Stimulated activated naive CD8-positive, alpha-beta T cell treated with anti-CD3 and anti-CD28 coated beads, Interleukin-15, amount 100 ng/mL, for 72 hours (primary cell): ENCODE results near the gene C9orf72.

Source experiments
- ATAC-seq: fragments of 150-1000 bp; cut with Tn5 transposase; 2 replicates; pipeline ENCODE4 v1.10.0; 2021; ENCODE audit warnings: mild to moderate bottlenecking, moderate library complexity
- DNase-seq, 2 donors: peaks; one replicate each; pipeline ENCODE4 v3.0.0; 2021 to 2022
- H3K27ac Mint-ChIP-seq, 2 donors: one replicate each; pipeline ENCODE4 v1.8.0; 2022; ENCODE audit warnings: mild to moderate bottlenecking in 2 of 2, mixed read lengths in 2 of 2, moderate library complexity in 2 of 2
- H3K27me3 Mint-ChIP-seq: one replicate; pipeline ENCODE4 v1.8.0; 2022; ENCODE audit warnings: mixed read lengths
- H3K4me1 Mint-ChIP-seq: one replicate; pipeline ENCODE4 v1.8.0; 2022; ENCODE audit warnings: mild to moderate bottlenecking, mixed read lengths
- H3K4me3 Mint-ChIP-seq, 2 donors: one replicate each; pipeline ENCODE4 v1.8.0; 2022; ENCODE audit warnings: mild to moderate bottlenecking in 2 of 2, mixed read lengths in 2 of 2, moderate library complexity in 1 of 2
- H3K9me3 Mint-ChIP-seq, 2 donors: one replicate each; pipeline ENCODE4 v1.8.0; 2022; ENCODE audit warnings: mixed read lengths in 2 of 2

Gene C9orf72

DNA sequence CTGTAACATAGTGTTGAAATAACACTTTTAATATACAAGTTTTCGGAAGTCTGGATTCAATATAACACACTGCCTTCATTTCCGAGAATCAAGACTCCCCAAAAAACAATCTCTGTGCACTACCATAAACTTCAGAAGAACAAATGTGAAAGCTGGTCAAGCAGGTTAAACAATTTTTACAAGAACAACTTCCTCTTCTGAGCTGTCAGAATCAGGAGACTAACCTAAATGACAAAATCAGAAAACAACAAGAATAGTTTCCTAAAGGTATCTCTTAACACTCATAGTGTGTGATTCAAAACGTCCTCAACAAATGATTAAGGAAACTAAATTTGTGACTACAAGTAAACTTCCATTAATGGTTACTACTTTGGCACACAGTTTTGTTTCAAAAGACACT lies 11.6 kb downstream of the C9orf72 start:
- H3K4me3 Mint-ChIP-seq, result no peak overlapping the region
- no peaks in the 10 kb centered on the region for H3K9me3 Mint-ChIP-seq
- no peaks in the 10 kb centered on the region for H3K27me3 Mint-ChIP-seq
- no peak overlapping the region for H3K27ac Mint-ChIP-seq
- DNase-seq (no peak), ATAC-seq (no peak)
- peaks cover 22% of the 10 kb centered on the region for H3K4me1 Mint-ChIP-seq

DNA sequence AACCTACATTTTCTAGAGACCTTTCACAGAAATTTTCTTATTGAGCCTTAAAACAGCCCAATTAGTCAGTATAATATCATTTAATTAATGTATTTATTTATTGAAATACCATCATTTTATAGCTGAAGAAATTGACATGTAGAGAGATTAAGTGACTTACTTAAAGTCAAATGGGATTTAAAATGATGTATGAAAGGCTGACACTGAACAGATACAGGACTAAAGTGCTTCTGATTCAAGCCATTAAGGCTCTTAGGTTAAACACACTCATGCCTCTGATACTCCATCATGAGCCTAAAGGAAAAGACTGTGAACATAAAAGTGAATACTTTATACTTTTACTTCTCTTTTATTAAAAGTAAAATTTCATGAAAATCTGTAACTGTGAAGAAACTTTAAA lies 12.8 kb downstream of the C9orf72 start:
- H3K27ac Mint-ChIP-seq, result no peak overlapping the region
- no peak overlapping the region for H3K4me3 Mint-ChIP-seq
- H3K9me3 Mint-ChIP-seq, result no peaks in the 10 kb centered on the region
- H3K4me1 Mint-ChIP-seq, result peaks cover 18% of the 10 kb centered on the region
- no peaks in the 10 kb centered on the region for H3K27me3 Mint-ChIP-seq
- ATAC-seq (no peak), DNase-seq (no peak)

DNA sequence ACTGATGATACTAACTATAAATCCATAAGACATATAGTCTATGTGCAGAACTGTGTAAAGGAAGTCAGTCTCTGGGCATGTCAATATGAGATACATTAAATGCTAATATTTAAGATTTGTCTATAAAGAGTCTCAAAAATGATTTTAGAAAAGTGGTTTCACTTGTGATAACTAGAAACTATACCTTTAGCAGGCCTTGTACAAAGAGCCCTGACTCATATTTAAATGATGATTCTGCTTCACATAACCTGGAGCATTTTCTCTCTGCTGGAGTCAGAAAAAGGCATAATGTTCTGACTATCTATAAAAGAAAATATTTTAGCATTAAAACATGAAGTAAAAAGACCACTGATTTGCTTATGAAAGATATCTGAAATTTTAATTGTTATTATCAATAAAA lies 15.0 kb downstream of the C9orf72 start:
- H3K4me3 Mint-ChIP-seq, result no peak overlapping the region
- H3K27ac Mint-ChIP-seq, result no peak overlapping the region
- H3K27me3 Mint-ChIP-seq, result no peaks in the 10 kb centered on the region
- H3K4me1 Mint-ChIP-seq, result peaks cover 6% of the 10 kb centered on the region
- DNase-seq (no peak), ATAC-seq (no peak)
- H3K9me3 Mint-ChIP-seq, result no peaks in the 10 kb centered on the region

DNA sequence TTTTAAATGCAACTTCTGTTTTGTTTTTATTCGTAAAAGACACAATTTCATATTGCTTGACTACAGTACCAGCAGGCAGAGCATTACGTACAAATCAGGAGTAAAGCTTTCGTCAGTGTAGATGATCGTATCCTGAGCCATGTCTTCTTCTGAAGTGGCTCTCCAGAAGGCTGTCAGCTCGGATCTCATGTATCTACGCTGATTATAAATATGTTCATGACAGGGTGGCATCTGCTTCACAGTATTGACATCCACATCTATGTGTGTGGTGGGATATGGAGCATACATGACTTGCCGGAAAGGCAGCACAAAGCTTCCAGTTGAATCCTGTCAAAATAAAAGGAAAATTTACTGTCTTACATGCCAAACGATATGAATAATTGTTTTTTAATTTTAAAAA lies 16.8 kb downstream of the C9orf72 start:
- Mint-ChIP-seq H3K9me3 (no peaks in the 10 kb centered on the region), H3K4me1 (peaks cover under 1% of the 10 kb centered on the region), H3K4me3 (no peak overlapping the region), H3K27ac (no peak overlapping the region), H3K27me3 (no peaks in the 10 kb centered on the region)
- DNase-seq (no peak), ATAC-seq (no peak)

DNA sequence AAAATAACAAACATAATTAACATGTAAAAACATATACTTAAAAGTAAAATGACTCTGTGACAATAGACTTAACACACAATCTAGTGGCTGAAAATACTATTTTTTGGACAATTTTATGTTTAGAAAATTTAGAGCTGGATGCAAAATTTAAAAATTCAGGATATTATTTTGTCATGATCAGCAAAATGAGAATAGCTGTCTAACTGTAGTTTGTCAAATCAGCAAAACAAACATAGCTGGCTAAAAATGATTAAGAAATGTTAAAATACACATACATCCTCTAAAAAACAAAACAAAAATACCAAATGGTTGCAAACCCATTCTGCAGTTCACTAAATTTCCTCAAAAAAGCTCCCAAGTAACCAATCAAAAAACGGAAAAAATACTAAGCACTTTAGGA lies 18.6 kb downstream of the C9orf72 start:
- no peak for DNase-seq
- Mint-ChIP-seq H3K27me3 (no peaks in the 10 kb centered on the region), H3K4me1 (no peaks in the 10 kb centered on the region), H3K4me3 (no peak overlapping the region), H3K27ac (no peak overlapping the region), H3K9me3 (no peaks in the 10 kb centered on the region)
- ATAC-seq, result no peak

DNA sequence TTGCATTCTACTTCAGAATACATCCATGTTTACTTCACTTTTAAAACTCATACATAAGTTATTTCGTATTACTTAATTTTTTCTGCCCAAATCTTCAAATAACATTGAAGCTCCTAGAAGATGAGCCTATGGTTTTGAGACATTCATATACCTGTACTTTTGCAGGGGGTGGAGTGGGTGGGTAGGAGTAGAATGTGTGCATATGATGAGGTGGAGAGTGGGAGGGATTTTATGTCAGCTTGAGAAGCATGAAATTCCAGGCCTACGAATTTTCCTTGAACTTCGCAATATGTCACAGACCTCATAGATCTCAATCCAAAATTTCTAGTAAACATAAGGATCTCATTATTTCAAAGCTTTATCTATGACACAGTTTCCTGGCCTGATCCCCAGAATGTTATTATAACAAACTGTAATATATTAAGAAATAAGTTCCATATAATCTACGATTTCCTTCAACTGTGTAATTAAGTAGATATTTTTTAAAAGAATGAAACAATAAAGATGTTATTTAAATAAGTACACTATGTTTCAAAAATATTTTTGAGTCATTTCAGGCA lies 24.0 kb downstream of the C9orf72 start:
- no peak overlapping the region for H3K27ac Mint-ChIP-seq
- no peak for ATAC-seq
- H3K4me3 Mint-ChIP-seq, result no peak overlapping the region
- no peak for DNase-seq
- H3K4me1 Mint-ChIP-seq, result no peaks in the 10 kb centered on the region
- no peaks in the 10 kb centered on the region for H3K9me3 Mint-ChIP-seq
- H3K27me3 Mint-ChIP-seq, result no peaks in the 10 kb centered on the region

DNA sequence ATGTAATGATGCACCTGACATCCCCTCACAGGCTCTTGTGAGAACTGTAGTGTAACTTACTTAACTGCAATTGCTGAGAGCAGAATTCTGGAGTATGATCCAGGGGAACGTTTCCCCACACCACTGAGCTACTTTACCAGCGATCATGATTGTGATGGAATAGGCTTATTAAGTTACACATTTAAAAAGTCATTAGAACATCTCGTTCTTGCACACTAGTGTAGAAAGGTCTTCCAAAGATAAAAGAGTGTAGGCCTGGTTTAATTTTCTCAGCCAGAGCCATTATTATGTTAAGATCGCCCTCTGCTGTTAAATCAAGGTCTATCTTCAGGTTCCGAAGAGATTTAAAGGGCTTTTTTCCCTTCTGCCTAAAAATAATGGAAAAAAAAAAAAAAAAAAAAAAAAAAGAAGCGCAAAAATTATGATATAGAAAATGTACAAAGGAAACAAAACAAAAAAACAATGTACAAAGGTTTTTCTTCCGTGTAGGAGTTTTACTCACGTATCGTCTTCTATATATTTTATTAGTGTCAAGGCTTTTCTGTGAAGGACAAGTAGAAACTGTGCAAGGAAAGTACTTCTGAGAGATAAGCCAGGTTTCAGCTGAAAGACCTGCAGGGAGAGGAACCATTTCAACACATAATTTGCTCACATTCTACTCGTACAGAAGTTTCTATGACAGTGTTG lies 25.1 kb downstream of the C9orf72 start:
- no peak for DNase-seq
- Mint-ChIP-seq H3K4me1 (no peaks in the 10 kb centered on the region), H3K9me3 (no peaks in the 10 kb centered on the region), H3K4me3 (no peak overlapping the region), H3K27ac (no peak overlapping the region), H3K27me3 (no peaks in the 10 kb centered on the region)
- ATAC-seq, result no peak

DNA sequence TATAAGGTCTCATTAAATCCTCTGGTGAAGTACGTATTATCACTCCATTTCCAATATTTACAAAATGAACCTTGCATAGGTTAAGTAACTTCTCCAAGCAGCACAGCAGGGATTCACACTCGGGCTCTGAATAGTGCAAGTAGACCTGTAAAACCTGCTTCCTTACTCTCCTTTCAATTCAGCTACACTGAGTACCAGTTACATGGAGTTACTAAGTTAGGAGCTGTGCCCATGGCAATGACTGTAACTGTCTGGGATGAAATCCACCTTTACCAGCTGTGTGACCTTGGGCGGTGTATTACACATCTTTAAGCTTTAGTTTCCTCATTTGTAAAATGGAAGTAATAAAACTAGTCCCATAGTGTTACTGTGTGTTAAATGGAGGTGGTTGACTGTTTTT lies 27.8 kb downstream of the C9orf72 start:
- no peaks in the 10 kb centered on the region for H3K27me3 Mint-ChIP-seq
- no peak for DNase-seq
- H3K27ac Mint-ChIP-seq, result no peak overlapping the region
- no peak for ATAC-seq
- H3K9me3 Mint-ChIP-seq, result no peaks in the 10 kb centered on the region
- H3K4me3 Mint-ChIP-seq, result no peak overlapping the region
- H3K4me1 Mint-ChIP-seq, result no peaks in the 10 kb centered on the region

DNA sequence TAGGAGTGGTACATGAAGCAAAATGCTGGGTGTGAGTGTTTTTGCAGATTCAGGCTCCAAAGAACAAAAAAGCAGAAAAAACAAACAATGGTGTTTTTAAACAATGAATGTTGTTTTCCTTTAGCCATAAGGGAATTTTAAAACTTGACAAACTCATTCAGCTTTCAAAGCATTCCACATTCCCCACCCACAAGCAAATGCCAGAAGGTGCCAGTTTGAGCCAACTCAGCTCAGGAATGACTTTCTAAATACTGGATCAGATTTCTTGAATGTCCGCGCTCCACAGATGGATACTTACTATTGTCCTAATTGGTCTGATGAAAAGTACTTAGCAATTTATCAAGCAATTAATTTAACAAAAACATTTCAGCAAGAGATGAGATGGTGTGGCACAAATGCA lies 30.8 kb downstream of the C9orf72 start:
- ATAC-seq (no peak), DNase-seq (no peak)
- no peaks in the 10 kb centered on the region for H3K9me3 Mint-ChIP-seq
- no peaks in the 10 kb centered on the region for H3K27me3 Mint-ChIP-seq
- no peaks in the 10 kb centered on the region for H3K4me1 Mint-ChIP-seq
- H3K4me3 Mint-ChIP-seq, result no peak overlapping the region
- no peak overlapping the region for H3K27ac Mint-ChIP-seq

DNA sequence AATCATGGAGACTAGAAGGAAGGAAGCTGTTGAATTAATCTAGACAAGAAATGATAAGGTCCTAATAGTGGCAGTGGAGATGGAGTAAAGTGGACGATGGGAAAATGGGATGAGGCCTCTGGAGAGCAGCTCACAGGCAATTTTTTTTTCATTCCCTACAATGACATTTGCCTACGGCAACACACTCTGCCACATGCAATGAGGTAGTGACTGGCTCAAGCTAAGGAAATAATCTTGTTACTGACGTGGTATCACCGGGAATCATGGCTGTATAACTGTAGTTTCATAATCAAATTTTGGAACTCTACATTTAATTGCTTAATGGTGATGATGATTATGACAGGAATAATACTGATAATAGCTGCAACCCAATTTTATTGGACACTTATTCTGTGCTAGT lies 31.5 kb downstream of the C9orf72 start:
- no peak for DNase-seq
- H3K9me3 Mint-ChIP-seq, result no peaks in the 10 kb centered on the region
- H3K27me3 Mint-ChIP-seq, result no peaks in the 10 kb centered on the region
- no peaks in the 10 kb centered on the region for H3K4me1 Mint-ChIP-seq
- no peak for ATAC-seq
- H3K27ac Mint-ChIP-seq, result peak overlapping the region in 1 of 2 donors; percentile 54
- no peak overlapping the region for H3K4me3 Mint-ChIP-seq

DNA sequence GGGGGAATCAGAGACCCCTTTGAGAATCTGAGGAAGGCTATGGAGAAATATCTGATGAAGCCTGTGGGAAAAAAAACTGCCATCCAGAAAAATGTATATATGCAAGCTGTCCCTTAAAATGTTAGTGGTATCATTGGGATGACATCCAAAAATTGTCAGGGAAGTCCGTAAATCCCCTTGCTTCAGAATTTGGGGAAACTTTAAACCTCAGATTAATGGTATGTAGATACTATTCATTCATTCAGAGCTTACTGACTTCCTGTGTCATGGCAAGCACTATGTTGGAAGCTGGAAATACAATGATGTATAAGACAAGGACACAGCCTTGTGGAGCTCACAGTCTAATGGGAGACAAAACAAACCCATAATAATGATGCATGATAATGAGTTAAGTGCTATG lies 32.8 kb downstream of the C9orf72 start:
- no peak overlapping the region for H3K4me3 Mint-ChIP-seq
- H3K9me3 Mint-ChIP-seq, result no peaks in the 10 kb centered on the region
- H3K4me1 Mint-ChIP-seq, result no peaks in the 10 kb centered on the region
- DNase-seq, result no peak
- no peaks in the 10 kb centered on the region for H3K27me3 Mint-ChIP-seq
- no peak for ATAC-seq
- H3K27ac Mint-ChIP-seq, result peak overlapping the region in 1 of 2 donors; percentile 48

DNA sequence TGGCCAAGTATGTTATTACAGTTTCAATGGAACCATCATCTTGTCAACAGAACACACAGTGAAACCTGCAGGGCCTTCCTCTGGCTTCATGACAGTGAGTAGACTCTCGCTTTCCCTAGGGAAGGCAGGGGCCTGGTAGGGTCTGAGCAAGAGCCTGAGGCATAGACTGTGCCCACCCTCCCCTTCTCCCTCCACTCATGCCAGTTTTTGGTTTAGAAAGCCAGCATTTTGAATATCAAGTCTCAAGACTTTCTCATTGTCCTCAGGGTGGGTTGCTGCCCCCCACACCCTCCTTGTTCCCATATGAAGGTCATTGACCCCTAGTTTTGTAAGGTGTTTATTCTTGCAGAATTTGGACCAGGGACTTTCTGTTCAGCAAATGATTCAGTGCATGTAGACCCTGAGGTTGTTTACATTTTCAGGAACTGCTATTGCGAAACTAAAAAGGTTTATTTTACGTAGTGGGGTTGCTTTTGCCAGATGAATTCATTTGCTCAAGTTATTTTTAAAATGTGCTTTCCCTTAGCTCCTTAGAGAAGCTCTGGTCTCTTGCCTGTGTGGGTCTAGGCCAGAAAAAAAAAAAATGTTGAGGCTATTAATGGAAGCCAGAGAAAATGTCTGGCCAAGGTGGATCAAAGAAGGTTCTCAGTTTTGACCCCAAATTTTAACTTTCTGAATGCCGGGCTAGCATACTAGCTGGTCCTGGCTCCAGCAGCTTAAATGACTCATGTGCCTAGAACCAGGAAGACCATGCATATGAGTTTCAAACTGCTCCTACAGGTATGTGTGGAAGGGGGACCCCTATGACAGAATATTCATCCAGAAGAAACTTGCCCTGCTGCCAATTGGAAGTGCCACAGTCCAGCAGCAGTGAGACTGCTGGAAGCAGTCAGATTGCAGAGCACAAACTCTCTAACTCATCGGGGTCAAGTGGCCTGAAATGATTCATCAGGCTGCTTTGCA lies 33.5 kb downstream of the C9orf72 start:
- DNase-seq (no peak), ATAC-seq (no peak)
- no peaks in the 10 kb centered on the region for H3K4me1 Mint-ChIP-seq
- no peaks in the 10 kb centered on the region for H3K9me3 Mint-ChIP-seq
- no peak overlapping the region for H3K27ac Mint-ChIP-seq
- no peaks in the 10 kb centered on the region for H3K27me3 Mint-ChIP-seq
- H3K4me3 Mint-ChIP-seq, result no peak overlapping the region

DNA sequence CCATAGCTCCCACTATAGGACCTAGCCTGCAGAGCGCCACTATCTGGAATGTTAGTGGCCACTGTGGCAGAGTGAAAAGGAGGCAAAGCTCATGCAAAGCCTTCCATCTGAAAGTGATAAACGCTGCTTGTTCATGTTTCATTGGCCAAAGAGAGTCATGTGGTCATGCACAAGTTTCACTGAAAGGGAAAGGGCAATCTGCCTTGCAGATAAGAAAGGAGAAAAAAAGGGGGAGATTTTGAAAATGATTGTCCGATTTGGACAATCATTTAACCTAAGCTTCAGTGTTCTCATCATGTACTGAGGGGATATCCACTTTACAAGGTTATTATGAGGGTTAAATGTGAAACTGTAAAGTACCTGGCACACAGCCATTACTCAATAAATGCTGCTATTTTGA lies 34.6 kb downstream of the C9orf72 start:
- Mint-ChIP-seq H3K9me3 (no peaks in the 10 kb centered on the region), H3K4me1 (no peaks in the 10 kb centered on the region), H3K27ac (peak overlapping the region in 1 of 2 donors; percentile 74), H3K4me3 (no peak overlapping the region), H3K27me3 (no peaks in the 10 kb centered on the region)
- DNase-seq (no peak), ATAC-seq (no peak)

DNA sequence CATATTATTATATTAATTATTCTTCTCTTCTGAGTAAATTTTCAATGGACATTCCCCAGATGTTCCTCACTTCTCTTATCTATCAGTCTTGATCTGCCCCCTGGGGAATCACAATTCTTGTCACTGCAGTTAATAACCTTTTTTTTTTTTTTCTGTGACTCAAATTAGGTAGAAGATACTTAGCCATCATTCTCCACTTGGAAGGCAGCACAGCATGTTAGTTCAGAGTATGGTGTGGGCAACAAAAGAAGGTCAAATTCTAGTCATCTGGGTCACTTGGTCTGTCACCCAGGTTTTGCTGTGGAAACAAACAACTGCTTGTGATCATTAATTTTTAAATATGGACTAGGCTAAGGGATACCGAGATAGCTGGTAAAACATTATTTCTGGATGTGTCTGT lies 35.5 kb downstream of the C9orf72 start:
- Mint-ChIP-seq H3K9me3 (no peaks in the 10 kb centered on the region), H3K27me3 (no peaks in the 10 kb centered on the region), H3K4me3 (no peak overlapping the region), H3K4me1 (no peaks in the 10 kb centered on the region), H3K27ac (no peak overlapping the region)
- DNase-seq, result no peak
- no peak for ATAC-seq

DNA sequence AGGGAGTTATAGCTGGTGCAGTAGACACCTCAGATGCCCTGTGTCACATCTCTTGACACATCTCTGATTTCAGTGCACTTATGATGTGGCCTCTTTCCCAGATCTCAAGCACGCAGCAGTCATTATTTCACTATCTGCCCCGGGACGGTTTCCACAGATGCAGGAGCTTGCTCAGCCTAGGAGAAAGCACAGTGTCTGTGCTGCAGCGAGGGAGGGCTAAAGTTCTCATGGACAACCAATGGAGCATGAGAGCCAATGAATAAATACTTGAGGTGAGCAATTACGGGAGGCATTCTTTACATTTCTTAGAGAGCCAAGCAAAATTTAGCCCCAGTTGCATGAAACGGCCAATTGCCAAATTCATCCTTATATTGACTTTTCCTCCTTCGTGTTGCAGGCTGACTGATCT lies 36.2 kb downstream of the C9orf72 start:
- no peaks in the 10 kb centered on the region for H3K9me3 Mint-ChIP-seq
- H3K27ac Mint-ChIP-seq, result no peak overlapping the region
- no peak for DNase-seq
- H3K27me3 Mint-ChIP-seq, result no peaks in the 10 kb centered on the region
- ATAC-seq, result no peak
- no peak overlapping the region for H3K4me3 Mint-ChIP-seq
- no peaks in the 10 kb centered on the region for H3K4me1 Mint-ChIP-seq

DNA sequence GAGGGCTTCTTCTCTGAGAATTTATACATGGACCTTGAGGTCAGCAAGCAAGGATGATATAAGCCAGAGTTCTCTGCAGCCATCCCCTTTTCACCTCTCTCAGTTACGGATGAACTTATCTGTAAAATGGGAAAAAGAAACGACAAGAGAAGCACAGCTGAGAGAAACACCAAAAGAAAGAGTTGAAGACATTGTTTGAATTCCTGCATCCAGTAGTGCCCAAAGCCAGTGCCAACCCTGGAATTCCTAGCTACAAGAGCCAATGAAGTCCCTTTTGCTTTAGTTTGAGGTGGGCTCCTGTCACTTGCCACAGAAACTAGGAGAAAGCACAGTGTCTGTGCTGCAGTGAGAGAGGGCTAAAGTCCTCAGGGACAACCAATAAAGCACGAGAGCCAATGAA lies 37.1 kb downstream of the C9orf72 start:
- ATAC-seq, result no peak
- H3K9me3 Mint-ChIP-seq, result no peaks in the 10 kb centered on the region
- no peak overlapping the region for H3K27ac Mint-ChIP-seq
- H3K4me3 Mint-ChIP-seq, result no peak overlapping the region
- no peaks in the 10 kb centered on the region for H3K4me1 Mint-ChIP-seq
- H3K27me3 Mint-ChIP-seq, result no peaks in the 10 kb centered on the region
- DNase-seq, result no peak
